GM21825 (cell line): ENCODE data around the gene SUMO3.

Source experiments
- ATAC-seq: cut with Tn5 transposase; IDR thresholded peaks from one replicate; pipeline ENCODE4 v1.9.1; 2021; ENCODE audit warnings: mild to moderate bottlenecking, moderate library complexity; ENCODE audit not compliant: unreplicated experiment

Gene SUMO3

GRCh38 chr21:44762221-44763049 is 55.4 kb downstream of the SUMO3 start:
- no peak for ATAC-seq

GRCh38 chr21:44761747-44762208 is 56.1 kb downstream of the SUMO3 start:
- no peak for ATAC-seq

- ATAC-seq: no peak
Measured at GRCh38 chr21:44761011-44761729, 56.7 kb downstream of the SUMO3 start.

- ATAC-seq: no peak
Measured at GRCh38 chr21:44760376-44760775, 57.5 kb downstream of the SUMO3 start.

- no peak for ATAC-seq
Measured at GRCh38 chr21:44759628-44760285, 58.1 kb downstream of the SUMO3 start.

- ATAC-seq: no peak
Measured at GRCh38 chr21:44758781-44759627, 58.9 kb downstream of the SUMO3 start.

GRCh38 chr21:44758141-44758561 is 59.7 kb downstream of the SUMO3 start:
- ATAC-seq: no peak

GRCh38 chr21:44757731-44758130 is 60.1 kb downstream of the SUMO3 start:
- ATAC-seq: no peak

GRCh38 chr21:44756423-44757185 is 61.3 kb downstream of the SUMO3 start:
- ATAC-seq: no peak
